GM23338 (cell line): Measurements from ENCODE around the gene CUBN. TPM values are rescaled to one million over a fixed set of nuclear protein-coding genes. Genes with fewer than 3 reads are reported as not detected.
A peak's percentile ranks its signal among the peaks of the same experiment; 100 is the strongest.

Source experiments
- ATAC-seq: fragments of 200-7000 bp; cut with Tn5 transposase; 3 replicates; pipeline ENCODE4 v1.9.1; 2020
- DNase-seq: peaks from one replicate; pipeline ENCODE4 v3.0.0-alpha.2; 2015; ENCODE audit warnings: low spot score
- H2AFZ ChIP-seq: fragments of 200-600 bp; sonication (generic); 2 replicates; pipeline ENCODE4 v1.8.0; 2016; ENCODE audit warnings: antibody characterized with exemption, mild to moderate bottlenecking, moderate library complexity
- H3F3A ChIP-seq: fragments of 200-600 bp; sonication (generic); replicated peaks from 2 replicates; pipeline ENCODE4 v1.8.0; 2017; ENCODE audit warnings: antibody characterized with exemption, mixed run types, low read depth
- H3K27ac ChIP-seq: fragments of 200-600 bp; sonication (generic); 2 replicates; pipeline ENCODE4 v1.6.1; 2016; ENCODE audit warnings: low read depth
- H3K27me3 ChIP-seq: fragments of 200-600 bp; sonication (generic); 2 replicates; pipeline ENCODE4 v1.8.0; 2016; ENCODE audit warnings: mild to moderate bottlenecking, mixed run types, moderate library complexity; ENCODE audit not compliant: insufficient read depth
- H3K36me3 ChIP-seq: fragments of 200-600 bp; sonication (generic); 2 replicates; pipeline ENCODE4 v1.8.0; 2016; ENCODE audit warnings: mild to moderate bottlenecking; ENCODE audit not compliant: insufficient read depth
- H3K4me1 ChIP-seq: fragments of 200-600 bp; sonication (generic); 2 replicates; pipeline ENCODE4 v1.8.0; 2016; ENCODE audit warnings: mild to moderate bottlenecking, moderate library complexity; ENCODE audit not compliant: insufficient read depth
- H3K4me2 ChIP-seq: fragments of 200-600 bp; sonication (generic); 2 replicates; pipeline ENCODE4 v1.7.1; 2017; ENCODE audit warnings: mixed run types
- H3K4me3 ChIP-seq: fragments of 200-600 bp; sonication (generic); 2 replicates; pipeline ENCODE4 v1.6.1; 2016; ENCODE audit warnings: mixed run types
- H3K79me2 ChIP-seq: fragments of 200-600 bp; sonication (generic); replicated peaks from 2 replicates; pipeline ENCODE4 v1.8.0; 2017; ENCODE audit warnings: mild to moderate bottlenecking; ENCODE audit not compliant: insufficient read depth
- H3K9me2 ChIP-seq: fragments of 200-600 bp; sonication (generic); 2 replicates; pipeline ENCODE4 v1.8.0; 2017; ENCODE audit not compliant: insufficient read depth
- H4K20me1 ChIP-seq: fragments of 200-600 bp; sonication (generic); replicated peaks from 2 replicates; pipeline ENCODE4 v1.8.0; 2017; ENCODE audit warnings: mild to moderate bottlenecking; ENCODE audit not compliant: insufficient read depth
- H3K27ac Mint-ChIP-seq: 2 replicates; pipeline ENCODE4 v1.8.0; 2020; ENCODE audit warnings: inconsistent platforms, mild to moderate bottlenecking, moderate library complexity, mixed read lengths
- H3K27me3 Mint-ChIP-seq: 3 replicates; pipeline ENCODE4 v1.8.0; 2022; ENCODE audit warnings: low read depth, mild to moderate bottlenecking, moderate library complexity, mixed read lengths, inconsistent platforms; ENCODE audit not compliant: insufficient read depth, poor library complexity
- H3K36me3 Mint-ChIP-seq: 3 replicates; pipeline ENCODE4 v1.8.0; 2021; ENCODE audit warnings: low read depth, mild to moderate bottlenecking, inconsistent platforms, moderate library complexity, mixed read lengths
- H3K4me1 Mint-ChIP-seq: 3 replicates; pipeline ENCODE4 v1.8.0; 2020; ENCODE audit warnings: mild to moderate bottlenecking, inconsistent platforms, mixed read lengths
- H3K4me3 Mint-ChIP-seq: 3 replicates; pipeline ENCODE4 v1.8.0; 2021; ENCODE audit warnings: moderate library complexity, mild to moderate bottlenecking, inconsistent platforms, mixed read lengths
- H3K9me3 Mint-ChIP-seq: 3 replicates; pipeline ENCODE4 v1.8.0; 2020; ENCODE audit warnings: moderate library complexity, mild to moderate bottlenecking, inconsistent platforms, mixed read lengths
- CREB1 ChIP-seq: fragments of 250-450 bp; sonication (Bioruptor Pico); IDR thresholded peaks from 2 replicates; pipeline ENCODE4 v1.5.0; 2020; ENCODE audit warnings: low read depth, mild to moderate bottlenecking, moderate library complexity
- EZH2 ChIP-seq: fragments of 200-600 bp; sonication (generic); IDR thresholded peaks from one replicate; pipeline ENCODE4 v1.8.0; 2017; ENCODE audit warnings: antibody characterized with exemption, mild to moderate bottlenecking, low read depth; ENCODE audit not compliant: unreplicated experiment
- EZH2phosphoT487 ChIP-seq: fragments of 200-600 bp; sonication (generic); IDR thresholded peaks from one replicate; pipeline ENCODE4 v1.8.1; 2018; ENCODE audit warnings: antibody characterized with exemption; ENCODE audit not compliant: unreplicated experiment
- JUNB ChIP-seq: IDR thresholded peaks from one replicate; pipeline ENCODE4 v1.6.1; 2016; ENCODE audit warnings: antibody characterized with exemption; ENCODE audit not compliant: unreplicated experiment
- NANOG ChIP-seq: IDR thresholded peaks from 2 replicates; pipeline ENCODE4 v1.6.1; 2016; ENCODE audit warnings: antibody characterized with exemption, borderline replicate concordance
- POLR2AphosphoS5 ChIP-seq: IDR thresholded peaks from 2 replicates; pipeline ENCODE4 v1.6.1; 2016; ENCODE audit warnings: antibody characterized with exemption, low read depth
- STAT1 ChIP-seq: IDR thresholded peaks from one replicate; pipeline ENCODE4 v1.6.1; 2016; ENCODE audit warnings: antibody characterized with exemption; ENCODE audit not compliant: unreplicated experiment
- ZNF114 ChIP-seq: fragments of 250-450 bp; sonication (Bioruptor Pico); IDR thresholded peaks from 2 replicates; pipeline ENCODE4 v1.5.0; 2020; ENCODE audit warnings: mild to moderate bottlenecking, moderate library complexity
- ZNF331 ChIP-seq: fragments of 250-450 bp; sonication (Bioruptor Pico); IDR thresholded peaks from 2 replicates; pipeline ENCODE4 v1.5.0; 2020; ENCODE audit warnings: low read depth, mild to moderate bottlenecking, moderate library complexity
- ZNF462 ChIP-seq: fragments of 250-450 bp; sonication (Bioruptor Pico); IDR thresholded peaks from 2 replicates; pipeline ENCODE4 v1.5.0; 2020; ENCODE audit warnings: mild to moderate bottlenecking, moderate library complexity
- polyA plus RNA-seq: library from polyadenylated mRNA; unstranded; fragments of >200 nt; fragmentation: Nextera tagmentation; extraction: Ambion mirVana; gene quantifications from 2 replicates; pipeline ENCODE4 v1.2.1, GENCODE V29; 2016
- total RNA-seq: library from RNA; depleted of rRNA; stranded (reverse); fragments of >200 nt; shearing (Covaris generic); gene quantifications from 2 replicates; pipeline ENCODE4 v1.2.3, GENCODE V29; 2014
- TF ChIP-seq, protein P1 (sequence below): IDR thresholded peaks from 2 replicates; pipeline ENCODE4 v1.6.1; 2016; ENCODE audit warnings: antibody characterized with exemption
- TF ChIP-seq, protein P2 (sequence below), 2 experiments: fragments of 200-600 bp in 1 of 2; sonication (generic) in 1 of 2; conservative IDR thresholded peaks; 2 replicates each; pipeline versions ENCODE4 v1.5.1 to v1.6.1; 2016 to 2017; ENCODE audit warnings: antibody characterized with exemption in 2 of 2, low read depth in 2 of 2, mild to moderate bottlenecking in 2 of 2, moderate library complexity in 1 of 2
- TF ChIP-seq, protein P3 (sequence below): IDR thresholded peaks from one replicate; pipeline ENCODE4 v1.6.1; 2018; ENCODE audit warnings: antibody characterized with exemption; ENCODE audit not compliant: unreplicated experiment

CUBN gene
- total and polyA plus RNA-seq, 2 experiments from 2014 or later: 0.06 to 1.8 TPM

DNA sequence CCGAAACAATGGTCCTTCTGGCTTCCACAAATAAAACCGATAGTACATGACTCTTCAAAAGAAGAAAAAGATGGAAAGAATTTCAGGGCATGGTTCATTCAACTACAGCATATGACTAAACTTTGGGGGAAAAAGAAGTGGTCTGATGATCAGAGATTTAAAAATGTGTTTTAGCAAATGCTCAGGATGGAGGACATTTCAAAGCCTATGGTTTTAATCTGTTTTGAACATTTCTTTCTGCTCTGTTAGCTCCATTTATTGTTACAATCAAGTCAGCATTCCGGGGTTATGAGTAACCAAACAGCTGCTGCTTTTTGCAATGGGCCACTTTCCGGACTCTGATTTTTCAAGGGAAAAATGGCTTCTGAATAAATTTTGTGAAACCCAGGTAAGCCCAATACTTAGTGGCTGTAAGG is 142.4 kb downstream of the CUBN start:
- peak overlapping the region; percentile 98 for H2AFZ ChIP-seq
- Mint-ChIP-seq H3K27me3 (peaks cover 3% of the 10 kb centered on the region), H3K27ac (no peak overlapping the region), H3K36me3 (no peaks in the 10 kb centered on the region), H3K4me3 (no peak overlapping the region), H3K4me1 (peaks cover 11% of the 10 kb centered on the region), H3K9me3 (peaks cover 2% of the 10 kb centered on the region; the same call in 1 of the 3 replicates)
- TF ChIP-seq, protein P1, sequence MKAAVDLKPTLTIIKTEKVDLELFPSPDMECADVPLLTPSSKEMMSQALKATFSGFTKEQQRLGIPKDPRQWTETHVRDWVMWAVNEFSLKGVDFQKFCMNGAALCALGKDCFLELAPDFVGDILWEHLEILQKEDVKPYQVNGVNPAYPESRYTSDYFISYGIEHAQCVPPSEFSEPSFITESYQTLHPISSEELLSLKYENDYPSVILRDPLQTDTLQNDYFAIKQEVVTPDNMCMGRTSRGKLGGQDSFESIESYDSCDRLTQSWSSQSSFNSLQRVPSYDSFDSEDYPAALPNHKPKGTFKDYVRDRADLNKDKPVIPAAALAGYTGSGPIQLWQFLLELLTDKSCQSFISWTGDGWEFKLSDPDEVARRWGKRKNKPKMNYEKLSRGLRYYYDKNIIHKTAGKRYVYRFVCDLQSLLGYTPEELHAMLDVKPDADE: no peak
- TF ChIP-seq JUNB (no peak), STAT1 (no peak), NANOG (no peak), ZNF331 (CRISPR knock-in tag) (no peak), ZNF114 (CRISPR knock-in tag) (no peak), EZH2 (no peak), POLR2AphosphoS5 (no peak), EZH2phosphoT487 (no peak), ZNF462 (no peak), CREB1 (CRISPR knock-in tag) (no peak)
- TF ChIP-seq, protein P2, sequence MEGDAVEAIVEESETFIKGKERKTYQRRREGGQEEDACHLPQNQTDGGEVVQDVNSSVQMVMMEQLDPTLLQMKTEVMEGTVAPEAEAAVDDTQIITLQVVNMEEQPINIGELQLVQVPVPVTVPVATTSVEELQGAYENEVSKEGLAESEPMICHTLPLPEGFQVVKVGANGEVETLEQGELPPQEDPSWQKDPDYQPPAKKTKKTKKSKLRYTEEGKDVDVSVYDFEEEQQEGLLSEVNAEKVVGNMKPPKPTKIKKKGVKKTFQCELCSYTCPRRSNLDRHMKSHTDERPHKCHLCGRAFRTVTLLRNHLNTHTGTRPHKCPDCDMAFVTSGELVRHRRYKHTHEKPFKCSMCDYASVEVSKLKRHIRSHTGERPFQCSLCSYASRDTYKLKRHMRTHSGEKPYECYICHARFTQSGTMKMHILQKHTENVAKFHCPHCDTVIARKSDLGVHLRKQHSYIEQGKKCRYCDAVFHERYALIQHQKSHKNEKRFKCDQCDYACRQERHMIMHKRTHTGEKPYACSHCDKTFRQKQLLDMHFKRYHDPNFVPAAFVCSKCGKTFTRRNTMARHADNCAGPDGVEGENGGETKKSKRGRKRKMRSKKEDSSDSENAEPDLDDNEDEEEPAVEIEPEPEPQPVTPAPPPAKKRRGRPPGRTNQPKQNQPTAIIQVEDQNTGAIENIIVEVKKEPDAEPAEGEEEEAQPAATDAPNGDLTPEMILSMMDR (conservative IDR thresholded peaks at IDR 0.05; ENCODE audit: low read depth in 2 of 2): no peak
- TF ChIP-seq, protein P3, sequence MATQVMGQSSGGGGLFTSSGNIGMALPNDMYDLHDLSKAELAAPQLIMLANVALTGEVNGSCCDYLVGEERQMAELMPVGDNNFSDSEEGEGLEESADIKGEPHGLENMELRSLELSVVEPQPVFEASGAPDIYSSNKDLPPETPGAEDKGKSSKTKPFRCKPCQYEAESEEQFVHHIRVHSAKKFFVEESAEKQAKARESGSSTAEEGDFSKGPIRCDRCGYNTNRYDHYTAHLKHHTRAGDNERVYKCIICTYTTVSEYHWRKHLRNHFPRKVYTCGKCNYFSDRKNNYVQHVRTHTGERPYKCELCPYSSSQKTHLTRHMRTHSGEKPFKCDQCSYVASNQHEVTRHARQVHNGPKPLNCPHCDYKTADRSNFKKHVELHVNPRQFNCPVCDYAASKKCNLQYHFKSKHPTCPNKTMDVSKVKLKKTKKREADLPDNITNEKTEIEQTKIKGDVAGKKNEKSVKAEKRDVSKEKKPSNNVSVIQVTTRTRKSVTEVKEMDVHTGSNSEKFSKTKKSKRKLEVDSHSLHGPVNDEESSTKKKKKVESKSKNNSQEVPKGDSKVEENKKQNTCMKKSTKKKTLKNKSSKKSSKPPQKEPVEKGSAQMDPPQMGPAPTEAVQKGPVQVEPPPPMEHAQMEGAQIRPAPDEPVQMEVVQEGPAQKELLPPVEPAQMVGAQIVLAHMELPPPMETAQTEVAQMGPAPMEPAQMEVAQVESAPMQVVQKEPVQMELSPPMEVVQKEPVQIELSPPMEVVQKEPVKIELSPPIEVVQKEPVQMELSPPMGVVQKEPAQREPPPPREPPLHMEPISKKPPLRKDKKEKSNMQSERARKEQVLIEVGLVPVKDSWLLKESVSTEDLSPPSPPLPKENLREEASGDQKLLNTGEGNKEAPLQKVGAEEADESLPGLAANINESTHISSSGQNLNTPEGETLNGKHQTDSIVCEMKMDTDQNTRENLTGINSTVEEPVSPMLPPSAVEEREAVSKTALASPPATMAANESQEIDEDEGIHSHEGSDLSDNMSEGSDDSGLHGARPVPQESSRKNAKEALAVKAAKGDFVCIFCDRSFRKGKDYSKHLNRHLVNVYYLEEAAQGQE: no peak
- H3K36me3 ChIP-seq: no peaks in the 10 kb centered on the region
- no peak overlapping the region for H3K4me2 ChIP-seq
- 0 out of 2 replicates have a peak, but pooled peaks cover 3% of the 10 kb centered on the region for H3K9me2 ChIP-seq
- H3F3A ChIP-seq: no peaks in the 10 kb centered on the region
- H3K4me3 ChIP-seq: no peak overlapping the region
- no peak for ATAC-seq
- H3K79me2 ChIP-seq: no peaks in the 10 kb centered on the region
- no peak overlapping the region for H3K27ac ChIP-seq
- no peaks in the 10 kb centered on the region for H4K20me1 ChIP-seq
- no peaks in the 10 kb centered on the region for H3K27me3 ChIP-seq
- peaks cover 12% of the 10 kb centered on the region for H3K4me1 ChIP-seq
- DNase-seq: no peak
